ENCODE results near the gene EIF2B4.
A peak's percentile ranks its signal among the peaks of the same experiment; 100 is the strongest.

EIF2B4 gene

GRCh38 chr2:27407798-27408491, 37.8 kb upstream of the EIF2B4 start:
- 0 out of 2 replicates have a peak overlapping the region, but pooled peaks have one; percentile 13 for H3K27ac ChIP-seq
- POLR2A ChIA-PET (ENCODE audit: low non-redundant PET), result no interaction called here
- peak; percentile 73 for TF ChIP-seq CTCF (conservative IDR thresholded peaks at IDR 0.05; ENCODE audit: low read depth)
- peak; percentile 52 for DNase-seq (ENCODE audit: low spot score)
- CTCF ChIA-PET, result interaction anchor here (0.9 to 2.9 kb wide), 2 partner anchors 22 kb away, joined by 4 to 19 read pairs; partner anchors contain the start of gene NRBP1

DNA sequence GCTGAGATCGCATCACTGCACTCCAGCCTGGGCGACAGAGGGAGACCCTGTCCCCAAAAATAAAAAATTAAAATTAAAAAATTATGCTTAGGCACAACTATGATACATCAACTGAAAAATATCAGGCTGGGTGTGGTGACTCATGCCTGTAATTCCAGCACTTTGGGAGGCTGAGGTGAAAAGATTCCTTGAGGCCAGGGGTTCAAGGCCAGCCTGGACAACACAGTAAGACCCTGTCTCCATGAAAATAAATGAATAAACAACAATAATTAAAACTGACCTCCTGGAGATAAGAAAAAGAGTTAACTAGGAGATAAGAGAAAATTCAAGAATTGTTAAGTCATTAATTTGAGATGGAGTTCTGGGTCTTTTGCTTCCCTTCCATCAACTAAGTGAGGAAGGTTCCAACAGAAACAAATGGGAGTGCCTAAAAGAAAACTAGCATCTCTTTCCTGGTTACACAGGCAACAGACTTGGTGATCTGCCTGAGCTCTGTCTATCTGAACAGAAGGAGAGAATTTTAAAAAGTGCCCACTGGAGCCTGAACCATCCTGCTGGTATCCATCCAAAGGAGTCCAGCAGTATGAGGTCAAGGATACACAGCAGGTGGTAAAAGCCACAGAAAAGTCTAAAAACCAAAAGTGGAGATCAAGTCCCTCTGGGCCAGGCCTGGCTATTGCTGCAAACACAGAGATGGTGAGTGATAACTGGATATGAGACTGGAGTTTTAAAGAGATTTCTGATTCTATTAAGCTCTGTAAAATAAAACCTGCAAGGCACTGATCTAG, 30.4 kb upstream of the EIF2B4 start:
- POLR2A ChIA-PET (ENCODE audit: low non-redundant PET), result no interaction called here
- CTCF ChIA-PET, result no interaction called here

DNA sequence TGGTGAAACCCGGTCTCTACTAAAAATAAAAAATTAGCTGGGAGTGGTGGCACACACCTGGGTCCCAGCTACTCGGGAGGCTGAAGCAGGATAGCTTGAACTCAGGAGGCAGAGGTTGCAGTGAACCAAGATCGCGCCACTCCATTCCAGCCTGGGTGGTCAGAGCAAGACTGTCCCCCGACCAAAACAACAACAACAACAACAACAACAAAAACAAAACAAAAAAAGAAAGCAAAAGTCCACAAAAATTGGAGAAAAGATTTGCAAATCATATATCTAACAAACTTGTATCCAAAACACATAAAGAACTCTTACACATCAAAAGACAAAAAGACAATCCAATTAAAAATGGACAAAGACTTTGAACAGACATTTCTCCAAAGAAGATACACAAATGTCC, 28.8 kb upstream of the EIF2B4 start:
- no peak for TF ChIP-seq CTCF (conservative IDR thresholded peaks at IDR 0.05; ENCODE audit: low read depth)
- DNase-seq (ENCODE audit: low spot score), result no peak
- POLR2A ChIA-PET (ENCODE audit: low non-redundant PET), result no interaction called here
- H3K27ac ChIP-seq, result no peak overlapping the region
- CTCF ChIA-PET, result interaction anchor here (0.6 kb wide), 1 partner anchor 64 kb away, joined by 4 read pairs; no protein-coding TSS in a partner anchor

More for the DNA sequence above, 30.4 kb upstream of the EIF2B4 start:
- no peak overlapping the region for H3K27ac ChIP-seq
- DNase-seq (ENCODE audit: low spot score), result no peak
- TF ChIP-seq CTCF (conservative IDR thresholded peaks at IDR 0.05; ENCODE audit: low read depth), result no peak

- ChIA-PET POLR2A (ENCODE audit: low non-redundant PET) (no interaction called here), CTCF (no interaction called here)
- no peak for TF ChIP-seq CTCF (conservative IDR thresholded peaks at IDR 0.05; ENCODE audit: low read depth)
- no peak for DNase-seq (ENCODE audit: low spot score)
- no peak overlapping the region for H3K27ac ChIP-seq
Measured at GRCh38 chr2:27393225-27393624, 23.1 kb upstream of the EIF2B4 start.

DNA sequence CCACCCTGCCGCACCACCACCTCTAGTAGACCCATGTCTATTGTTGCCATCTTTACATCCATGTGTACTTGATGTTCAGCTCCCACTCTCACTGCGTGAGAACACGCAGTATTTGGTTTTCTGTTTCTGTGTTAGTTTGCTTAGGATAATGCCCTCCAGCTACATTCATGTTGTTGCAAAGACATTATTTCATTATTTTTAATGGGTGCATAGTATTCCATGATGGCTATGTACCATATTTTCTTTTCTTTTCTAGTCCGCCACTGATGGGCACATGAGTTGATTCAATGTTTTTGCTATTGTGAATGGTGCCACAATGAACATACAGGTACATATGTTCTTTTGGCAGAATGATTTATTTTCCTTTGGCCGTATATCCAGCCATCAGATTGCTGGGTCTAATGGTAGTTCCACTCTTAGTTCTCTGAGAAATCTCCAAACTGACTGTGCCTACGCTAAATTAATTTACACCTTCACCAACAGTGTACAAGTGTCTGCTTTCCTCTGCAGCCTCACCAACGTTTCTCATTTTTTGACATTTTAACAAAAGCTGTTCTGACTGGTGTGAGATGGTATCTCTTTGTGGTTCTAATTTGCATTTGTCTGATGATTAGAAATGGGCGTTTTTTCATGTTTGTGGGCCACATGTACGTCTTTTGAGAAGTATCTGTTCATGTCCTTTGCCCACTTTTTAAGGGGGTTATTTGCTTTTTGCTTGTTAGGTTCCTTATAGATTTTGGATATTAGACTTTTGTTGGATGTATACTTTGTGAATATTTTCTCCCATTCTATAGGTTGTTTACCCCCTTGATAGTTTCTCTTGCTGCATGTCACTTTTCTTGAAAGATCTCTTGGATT, 20.9 kb upstream of the EIF2B4 start:
- DNase-seq (ENCODE audit: low spot score), result no peak
- ChIA-PET POLR2A (ENCODE audit: low non-redundant PET) (no interaction called here), CTCF (interaction anchor here (0.7 kb wide), 1 partner anchor 14 kb away, joined by 3 read pairs; no protein-coding TSS in a partner anchor)
- TF ChIP-seq CTCF (conservative IDR thresholded peaks at IDR 0.05; ENCODE audit: low read depth), result no peak
- H3K27ac ChIP-seq, result no peak overlapping the region
